ENCODE results near the gene P2RY8.
A peak's percentile ranks its signal among the peaks of the same experiment; 100 is the strongest.

P2RY8 gene

DNA sequence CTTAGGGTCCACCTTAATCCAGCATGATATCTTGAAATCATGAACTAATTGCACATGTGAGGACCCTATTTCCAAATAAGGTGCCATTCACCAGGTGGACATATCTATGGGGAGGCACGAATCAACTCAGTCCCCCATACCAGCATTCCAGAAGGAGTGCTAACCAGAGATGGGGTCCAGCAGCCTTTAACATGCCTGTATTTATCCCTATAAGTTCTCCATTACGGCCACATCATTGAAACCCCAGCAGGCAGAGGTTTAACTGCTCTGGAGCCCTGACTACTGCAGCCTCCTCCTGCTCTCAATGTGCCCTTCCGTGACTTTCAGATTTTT is 81.1 kb downstream of the P2RY8 start:
- H3K4me3 ChIP-seq (ENCODE audit: control insufficient read depth in 1 of 7, extremely low read depth in 1 of 7, insufficient read depth in 4 of 7, low read depth in 2 of 7, low read length in 6 of 7), result no peak overlapping the region
- no peaks in the 10 kb centered on the region for H3K9me3 ChIP-seq (ENCODE audit: control extremely low read depth in 1 of 5, control insufficient read depth in 4 of 5, insufficient read depth in 2 of 5, low read depth in 1 of 5, low read length in 4 of 5)
- no peaks in the 10 kb centered on the region for H3K27me3 ChIP-seq (replicated peaks in 2 of 5; ENCODE audit: control insufficient read depth in 4 of 5, insufficient read depth in 5 of 5, low read length in 4 of 5)
- H3K36me3 ChIP-seq (ENCODE audit: control insufficient read depth in 4 of 4, insufficient read depth in 4 of 4, low read length in 3 of 4), result no peaks in the 10 kb centered on the region
- no peak for DNase-seq
- H3K4me1 ChIP-seq (ENCODE audit: control extremely low read depth in 1 of 4, control insufficient read depth in 4 of 4, insufficient read depth in 4 of 4, low read length in 3 of 4), result peaks cover 2 to 20% (median 18%) of the 10 kb centered on the region in 4 experiments
- ChIA-PET POLR2A (no interaction called here), CTCF (no interaction called here)
- 100% methylated on average over 3 of the region's 3 CpGs for WGBS (ENCODE audit: insufficient coverage)
- H3K27ac ChIP-seq (ENCODE audit: insufficient read depth in 1 of 2, low read depth in 1 of 2, low read length in 2 of 2, poor library complexity in 1 of 2, severe bottlenecking in 2 of 2), result no peak overlapping the region

- DNase-seq, result peak; percentile 83 to 92 (median 90)
- 7% methylated on average over 21 of the region's 45 CpGs for WGBS (ENCODE audit: insufficient coverage)
- Histone ChIP-seq H3K4me3 (ENCODE audit: control insufficient read depth in 1 of 7, extremely low read depth in 1 of 7, insufficient read depth in 4 of 7, low read depth in 2 of 7, low read length in 6 of 7) (peak overlapping the region in 5 of 7 experiments; percentile 19 to 70 (median 44)), H3K27ac (ENCODE audit: insufficient read depth in 1 of 2, low read depth in 1 of 2, low read length in 2 of 2, poor library complexity in 1 of 2, severe bottlenecking in 2 of 2) (no peak overlapping the region), H3K9me3 (ENCODE audit: control extremely low read depth in 1 of 5, control insufficient read depth in 4 of 5, insufficient read depth in 2 of 5, low read depth in 1 of 5, low read length in 4 of 5) (peaks cover 0 to 2% (median 0%) of the 10 kb centered on the region in 5 experiments), H3K27me3 (replicated peaks in 2 of 5; ENCODE audit: control insufficient read depth in 4 of 5, insufficient read depth in 5 of 5, low read length in 4 of 5) (no peaks in the 10 kb centered on the region), H3K36me3 (ENCODE audit: control insufficient read depth in 4 of 4, insufficient read depth in 4 of 4, low read length in 3 of 4) (peaks cover 0 to 3% (median 1%) of the 10 kb centered on the region in 4 experiments), H3K4me1 (ENCODE audit: control extremely low read depth in 1 of 4, control insufficient read depth in 4 of 4, insufficient read depth in 4 of 4, low read length in 3 of 4) (peaks cover 2 to 23% (median 19%) of the 10 kb centered on the region in 4 experiments)
- ChIA-PET POLR2A (no interaction called here), CTCF (no interaction called here)
Measured at GRCh38 chrX:1453951-1454785, 82.8 kb downstream of the P2RY8 start.

- DNase-seq, result peak; percentile 88 to 95 (median 94)
- 1% methylated on average over 10 of the region's 34 CpGs for WGBS (ENCODE audit: insufficient coverage)
- CTCF ChIA-PET, result no interaction called here
- Histone ChIP-seq H3K27ac (ENCODE audit: insufficient read depth in 1 of 2, low read depth in 1 of 2, low read length in 2 of 2, poor library complexity in 1 of 2, severe bottlenecking in 2 of 2) (no peak overlapping the region), H3K4me3 (ENCODE audit: control insufficient read depth in 1 of 7, extremely low read depth in 1 of 7, insufficient read depth in 4 of 7, low read depth in 2 of 7, low read length in 6 of 7) (peak overlapping the region; percentile 25 to 85 (median 66)), H3K36me3 (ENCODE audit: control insufficient read depth in 4 of 4, insufficient read depth in 4 of 4, low read length in 3 of 4) (peaks cover 0 to 11% (median 2%) of the 10 kb centered on the region in 4 experiments), H3K27me3 (replicated peaks in 2 of 5; ENCODE audit: control insufficient read depth in 4 of 5, insufficient read depth in 5 of 5, low read length in 4 of 5) (no peaks in the 10 kb centered on the region), H3K4me1 (ENCODE audit: control extremely low read depth in 1 of 4, control insufficient read depth in 4 of 4, insufficient read depth in 4 of 4, low read length in 3 of 4) (peaks cover 2 to 23% (median 19%) of the 10 kb centered on the region in 4 experiments), H3K9me3 (ENCODE audit: control extremely low read depth in 1 of 5, control insufficient read depth in 4 of 5, insufficient read depth in 2 of 5, low read depth in 1 of 5, low read length in 4 of 5) (peaks cover 0 to 9% (median 0%) of the 10 kb centered on the region in 5 experiments)
- POLR2A ChIA-PET, result no interaction called here
Measured at GRCh38 chrX:1453395-1453783, 83.6 kb downstream of the P2RY8 start.

DNA sequence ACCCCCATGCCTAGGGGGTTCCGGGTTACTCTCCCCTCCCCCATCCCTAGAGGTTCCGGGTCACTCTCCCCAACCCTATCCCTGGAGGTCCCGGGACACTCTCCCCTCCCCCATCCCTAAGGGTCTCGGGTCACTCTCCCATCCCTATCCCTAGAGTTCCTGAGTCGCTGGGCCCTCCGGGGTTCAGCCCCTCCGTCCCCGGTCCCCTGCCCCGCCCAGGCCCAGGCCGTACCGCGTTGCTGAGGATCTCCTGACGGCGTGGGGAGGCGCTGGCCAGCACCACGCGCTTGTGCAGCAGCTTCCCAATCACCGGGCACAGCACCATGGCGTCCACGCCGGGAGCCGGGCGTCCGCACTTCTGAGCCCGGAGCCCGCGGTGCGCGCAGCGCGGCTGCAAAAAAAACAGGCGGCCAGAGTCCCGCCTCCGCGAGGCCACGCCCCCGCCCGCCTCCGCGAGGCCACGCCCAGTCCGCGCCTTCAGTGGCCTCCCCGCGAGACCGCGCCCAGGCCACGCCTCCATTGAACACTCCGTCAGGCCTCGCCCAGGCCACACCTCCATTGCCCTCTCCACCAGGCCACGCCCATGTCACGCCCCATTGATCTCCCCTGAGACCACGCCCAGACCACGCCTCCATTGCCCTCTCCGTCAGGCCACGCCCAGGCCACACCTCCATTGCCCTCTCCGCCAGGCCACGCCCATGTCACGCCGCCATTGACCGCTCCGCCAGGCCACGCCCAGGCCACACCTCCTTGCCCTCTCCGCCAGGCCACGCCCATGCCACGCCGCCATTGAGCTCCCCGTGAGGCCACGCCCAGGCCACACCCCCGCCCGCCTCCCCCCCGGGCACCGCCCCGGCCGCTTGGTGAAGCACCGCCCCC is 84.2 kb downstream of the P2RY8 start, which contains the start of gene ASMTL:
ASMTL (minus strand) TSS at position 394 of the 879 bp plus-strand sequence; CDS start at position 325, 69 bp downstream.
- WGBS (ENCODE audit: insufficient coverage), result under 1% methylated on average over 40 of the region's 76 CpGs
- peak; percentile 96 to 98 (median 97) for DNase-seq
- CTCF ChIA-PET, result no interaction called here
- H3K27ac ChIP-seq (ENCODE audit: insufficient read depth in 1 of 2, low read depth in 1 of 2, low read length in 2 of 2, poor library complexity in 1 of 2, severe bottlenecking in 2 of 2), result peak within 1 kb of the TSS; percentile 72 to 79
- peaks cover 2 to 23% (median 19%) of the 10 kb centered on the region in 4 experiments for H3K4me1 ChIP-seq (ENCODE audit: control extremely low read depth in 1 of 4, control insufficient read depth in 4 of 4, insufficient read depth in 4 of 4, low read length in 3 of 4)
- H3K9me3 ChIP-seq (ENCODE audit: control extremely low read depth in 1 of 5, control insufficient read depth in 4 of 5, insufficient read depth in 2 of 5, low read depth in 1 of 5, low read length in 4 of 5), result peaks cover 0 to 10% (median 0%) of the 10 kb centered on the region in 5 experiments
- H3K4me3 ChIP-seq (ENCODE audit: control insufficient read depth in 1 of 7, extremely low read depth in 1 of 7, insufficient read depth in 4 of 7, low read depth in 2 of 7, low read length in 6 of 7), result peak within 1 kb of the TSS; percentile 79 to 95 (median 86)
- H3K36me3 ChIP-seq (ENCODE audit: control insufficient read depth in 4 of 4, insufficient read depth in 4 of 4, low read length in 3 of 4), result peaks cover 0 to 14% (median 2%) of the 10 kb centered on the region in 4 experiments
- POLR2A ChIA-PET, result no interaction called here
- no peaks in the 10 kb centered on the region for H3K27me3 ChIP-seq (replicated peaks in 2 of 5; ENCODE audit: control insufficient read depth in 4 of 5, insufficient read depth in 5 of 5, low read length in 4 of 5)

GRCh38 chrX:1451661-1452515 is 85.1 kb downstream of the P2RY8 start:
- WGBS (ENCODE audit: insufficient coverage), result 26% methylated on average over 16 of the region's 23 CpGs
- Histone ChIP-seq H3K27ac (ENCODE audit: insufficient read depth in 1 of 2, low read depth in 1 of 2, low read length in 2 of 2, poor library complexity in 1 of 2, severe bottlenecking in 2 of 2) (peak overlapping the region; percentile 72 to 79), H3K36me3 (ENCODE audit: control insufficient read depth in 4 of 4, insufficient read depth in 4 of 4, low read length in 3 of 4) (peaks cover 0 to 14% (median 2%) of the 10 kb centered on the region in 4 experiments), H3K27me3 (replicated peaks in 2 of 5; ENCODE audit: control insufficient read depth in 4 of 5, insufficient read depth in 5 of 5, low read length in 4 of 5) (no peaks in the 10 kb centered on the region), H3K9me3 (ENCODE audit: control extremely low read depth in 1 of 5, control insufficient read depth in 4 of 5, insufficient read depth in 2 of 5, low read depth in 1 of 5, low read length in 4 of 5) (peaks cover 0 to 10% (median 3%) of the 10 kb centered on the region in 5 experiments), H3K4me1 (ENCODE audit: control extremely low read depth in 1 of 4, control insufficient read depth in 4 of 4, insufficient read depth in 4 of 4, low read length in 3 of 4) (peaks cover 2 to 23% (median 19%) of the 10 kb centered on the region in 4 experiments), H3K4me3 (ENCODE audit: control insufficient read depth in 1 of 7, extremely low read depth in 1 of 7, insufficient read depth in 4 of 7, low read depth in 2 of 7, low read length in 6 of 7) (peak overlapping the region; percentile 79 to 95 (median 86))
- no peak for DNase-seq
- CTCF ChIA-PET, result no interaction called here
- POLR2A ChIA-PET, result no interaction called here

DNA sequence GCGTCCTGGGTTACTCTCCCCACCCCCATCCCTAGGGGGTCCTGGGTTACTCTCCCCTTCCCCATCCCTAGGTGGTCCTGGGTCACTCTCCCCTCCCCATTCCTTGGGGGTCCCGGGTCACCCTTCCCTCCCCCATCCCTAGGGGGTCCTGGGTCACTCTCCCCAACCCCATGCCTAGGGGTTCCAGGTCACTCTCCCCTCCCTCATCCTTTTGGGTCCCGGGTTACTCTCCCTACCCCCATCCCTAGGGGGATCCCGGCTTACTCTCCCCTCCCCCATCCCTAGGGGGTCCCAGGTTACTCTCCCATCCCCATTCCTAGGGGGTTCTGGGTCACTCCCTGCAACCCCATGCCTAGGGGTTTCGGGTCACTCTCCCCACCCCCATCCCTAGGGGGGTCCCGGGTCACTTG is 85.7 kb downstream of the P2RY8 start:
- POLR2A ChIA-PET, result no interaction called here
- Histone ChIP-seq H3K27ac (ENCODE audit: insufficient read depth in 1 of 2, low read depth in 1 of 2, low read length in 2 of 2, poor library complexity in 1 of 2, severe bottlenecking in 2 of 2) (no peak overlapping the region), H3K4me1 (ENCODE audit: control extremely low read depth in 1 of 4, control insufficient read depth in 4 of 4, insufficient read depth in 4 of 4, low read length in 3 of 4) (peaks cover 2 to 23% (median 19%) of the 10 kb centered on the region in 4 experiments), H3K9me3 (ENCODE audit: control extremely low read depth in 1 of 5, control insufficient read depth in 4 of 5, insufficient read depth in 2 of 5, low read depth in 1 of 5, low read length in 4 of 5) (peaks cover 0 to 10% (median 3%) of the 10 kb centered on the region in 5 experiments), H3K36me3 (ENCODE audit: control insufficient read depth in 4 of 4, insufficient read depth in 4 of 4, low read length in 3 of 4) (peaks cover 0 to 14% (median 2%) of the 10 kb centered on the region in 4 experiments), H3K4me3 (ENCODE audit: control insufficient read depth in 1 of 7, extremely low read depth in 1 of 7, insufficient read depth in 4 of 7, low read depth in 2 of 7, low read length in 6 of 7) (peak overlapping the region in 3 of 7 experiments; percentile 19 to 95 (median 89)), H3K27me3 (replicated peaks in 2 of 5; ENCODE audit: control insufficient read depth in 4 of 5, insufficient read depth in 5 of 5, low read length in 4 of 5) (no peaks in the 10 kb centered on the region)
- CTCF ChIA-PET, result no interaction called here
- 93% methylated on average over 5 of the region's 6 CpGs for WGBS (ENCODE audit: insufficient coverage)
- DNase-seq, result no peak
